GM23248 (cell line): ENCODE data around the gene KIF25.

ENCODE experiments used
- EZH2 ChIP-seq: fragments of 200-600 bp; sonication (generic); IDR thresholded peaks from 2 replicates; pipeline ENCODE4 v1.6.1; 2018; ENCODE audit warnings: antibody characterized with exemption, mild to moderate bottlenecking; ENCODE audit not compliant: insufficient read depth, poor library complexity, severe bottlenecking
- EZH2phosphoT487 ChIP-seq: fragments of 200-600 bp; sonication (generic); IDR thresholded peaks from 2 replicates; pipeline ENCODE4 v1.6.1; 2018; ENCODE audit warnings: antibody characterized with exemption, moderate library complexity, mild to moderate bottlenecking, low read depth; ENCODE audit not compliant: insufficient read depth

DNA sequence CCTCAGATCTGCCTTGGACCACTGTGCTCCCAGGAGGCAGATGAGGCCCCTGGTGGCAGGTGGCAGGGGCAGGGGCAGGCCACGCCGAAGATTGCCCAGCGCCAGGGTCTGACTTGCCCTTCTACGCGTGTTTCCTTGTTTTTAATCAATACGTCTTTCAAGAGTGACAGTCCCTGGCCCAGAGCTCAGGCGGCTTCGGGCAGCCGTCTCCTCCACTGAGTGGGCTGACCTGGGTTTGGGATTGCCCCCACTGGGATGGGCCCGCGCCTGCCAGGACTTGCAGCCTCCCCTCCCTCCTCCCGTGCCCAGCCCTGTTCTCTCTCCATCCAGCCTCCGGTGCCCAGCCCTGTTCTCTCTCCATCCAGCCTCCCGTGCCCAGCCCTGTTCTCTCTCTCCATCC is 60.4 kb downstream of the KIF25 start:
- TF ChIP-seq EZH2 (no peak), EZH2phosphoT487 (no peak)
